GM06990 (cell line): ENCODE measurements around the gene LYAR.

ENCODE experiments used
- DNase-seq: peaks from one replicate; pipeline ENCODE4 v3.0.0-alpha.2; 2011; ENCODE audit not compliant: insufficient read length; ENCODE audit errors: extremely low read depth
- H3K27me3 ChIP-seq: replicated peaks from 2 replicates; pipeline ENCODE4 v1.6.0; 2011; ENCODE audit warnings: low read length; ENCODE audit not compliant: control insufficient read depth, insufficient read depth
- H3K36me3 ChIP-seq: 2 replicates; pipeline ENCODE4 v1.5.1; 2011; ENCODE audit warnings: low read length; ENCODE audit not compliant: control insufficient read depth, insufficient read depth
- H3K4me3 ChIP-seq: replicated peaks from 2 replicates; pipeline ENCODE4 v1.5.1; 2011; ENCODE audit warnings: low read depth, mild to moderate bottlenecking, control low read depth, low read length
- CTCF ChIP-seq: IDR thresholded peaks from 2 replicates; pipeline ENCODE4 v1.5.1; 2011; ENCODE audit warnings: low read length, control low read depth, mild to moderate bottlenecking, inconsistent platforms; ENCODE audit not compliant: insufficient read depth, poor library complexity, severe bottlenecking

LYAR gene

GRCh38 chr4:4284827-4285618 lies 4.9 kb downstream of the LYAR start:
- no peak for DNase-seq

GRCh38 chr4:4281787-4282186 lies 8.2 kb downstream of the LYAR start:
- H3K36me3 ChIP-seq, result peaks cover 21% of the 10 kb centered on the region
- no peak overlapping the region for H3K4me3 ChIP-seq
- no peaks in the 10 kb centered on the region for H3K27me3 ChIP-seq
- DNase-seq, result no peak
- TF ChIP-seq CTCF, result no peak

More at GRCh38 chr4:4284827-4285618, 4.9 kb downstream of the LYAR start:
- no peak for TF ChIP-seq CTCF
- no peaks in the 10 kb centered on the region for H3K27me3 ChIP-seq
- no peak overlapping the region for H3K4me3 ChIP-seq
- H3K36me3 ChIP-seq, result peaks cover 16% of the 10 kb centered on the region

GRCh38 chr4:4277531-4277930 lies 12.4 kb downstream of the LYAR start:
- Histone ChIP-seq H3K36me3 (peaks cover 20% of the 10 kb centered on the region), H3K27me3 (no peaks in the 10 kb centered on the region), H3K4me3 (no peak overlapping the region)
- TF ChIP-seq CTCF, result no peak
- DNase-seq, result no peak

- DNase-seq, result no peak
- TF ChIP-seq CTCF, result no peak
- Histone ChIP-seq H3K4me3 (no peak overlapping the region), H3K27me3 (no peaks in the 10 kb centered on the region), H3K36me3 (peaks cover 21% of the 10 kb centered on the region)
Measured at GRCh38 chr4:4274226-4274625, 15.7 kb downstream of the LYAR start.

GRCh38 chr4:4271912-4272311 lies 18.0 kb downstream of the LYAR start:
- H3K36me3 ChIP-seq, result peaks cover 16% of the 10 kb centered on the region
- DNase-seq, result no peak
- no peak overlapping the region for H3K4me3 ChIP-seq
- no peaks in the 10 kb centered on the region for H3K27me3 ChIP-seq
- TF ChIP-seq CTCF, result peak; percentile 8
